ENCODE results near the gene TEX19. TPM values are rescaled to one million over a fixed set of nuclear protein-coding genes. Genes with fewer than 3 reads are reported as not detected.

The TEX19 gene
- total and polyA plus RNA-seq, 2 experiments from 2014 or later, result 0.10 to 0.66 TPM

GRCh38 chr17:82411396-82412053, 52.5 kb downstream of the TEX19 start:
- H3K4me3 Mint-ChIP-seq, result no peak overlapping the region

More at GRCh38 chr17:82411396-82412053, 52.5 kb downstream of the TEX19 start:
- peaks cover 7% of the 10 kb centered on the region for H3K27me3 Mint-ChIP-seq (ENCODE audit: insufficient read depth, low read depth, poor library complexity)
- H2AFZ ChIP-seq, result no peak overlapping the region
- no peaks in the 10 kb centered on the region for H3K79me2 ChIP-seq (replicated peaks; ENCODE audit: insufficient read depth)
- no peaks in the 10 kb centered on the region for H3K36me3 ChIP-seq (ENCODE audit: insufficient read depth)
- H3K9me3 Mint-ChIP-seq, result no peaks in the 10 kb centered on the region; the same call in 2 of the 3 replicates
- ATAC-seq (no peak), DNase-seq (ENCODE audit: low spot score) (no peak)
- no peak overlapping the region for H3K27ac Mint-ChIP-seq
- no peak overlapping the region for H3K4me2 ChIP-seq
- no peak overlapping the region for H3K27ac ChIP-seq (ENCODE audit: low read depth)
- H4K20me1 ChIP-seq (replicated peaks; ENCODE audit: insufficient read depth), result peaks cover 4% of the 10 kb centered on the region
- peaks cover 9% of the 10 kb centered on the region for H3K4me1 Mint-ChIP-seq
- H3K4me3 ChIP-seq, result no peak overlapping the region
- H3F3A ChIP-seq (replicated peaks; ENCODE audit: low read depth), result no peaks in the 10 kb centered on the region; the same call in 1 of the 2 replicates
- TF ChIP-seq POLR2AphosphoS5 (IDR thresholded peaks at IDR 0.05; ENCODE audit: low read depth), result no peak
- no peak for TF ChIP-seq ETS1 (IDR thresholded peaks at IDR 0.05)
- TF ChIP-seq EZH2phosphoT487 (IDR thresholded peaks at IDR 0.05; ENCODE audit: unreplicated experiment), result no peak
- TF ChIP-seq NANOG (IDR thresholded peaks at IDR 0.05; ENCODE audit: borderline replicate concordance), result no peak
- TF ChIP-seq REST (IDR thresholded peaks at IDR 0.05; ENCODE audit: unreplicated experiment), result no peak
- TF ChIP-seq STAT1 (IDR thresholded peaks at IDR 0.05; ENCODE audit: unreplicated experiment), result no peak
- TF ChIP-seq ZNF114 (CRISPR knock-in tag; IDR thresholded peaks at IDR 0.05), result no peak
- no peak for TF ChIP-seq ZNF462 (CRISPR knock-in tag; IDR thresholded peaks at IDR 0.05)
- TF ChIP-seq CTCF (conservative IDR thresholded peaks at IDR 0.05; ENCODE audit: low read depth in 2 of 2), result no peak
- peaks cover 4% of the 10 kb centered on the region for H3K4me1 ChIP-seq (ENCODE audit: insufficient read depth)
- H3K27me3 ChIP-seq (ENCODE audit: insufficient read depth), result no peaks in the 10 kb centered on the region
- H3K9me2 ChIP-seq (ENCODE audit: insufficient read depth), result no peaks in the 10 kb centered on the region
- H3K36me3 Mint-ChIP-seq (ENCODE audit: low read depth), result no peaks in the 10 kb centered on the region

Measured in GM23338 (cell line).